GM21737 (cell line): ENCODE measurements around the gene CBLN3.

Experiments used
- ATAC-seq: cut with Tn5 transposase; IDR thresholded peaks from one replicate; pipeline ENCODE4 v1.9.1; 2021; ENCODE audit warnings: mild to moderate bottlenecking, moderate library complexity; ENCODE audit not compliant: unreplicated experiment

CBLN3 gene

GRCh38 chr14:24426912-24427536, 2.4 kb downstream of the CBLN3 start:
- no peak for ATAC-seq

GRCh38 chr14:24426150-24426911, 3.1 kb downstream of the CBLN3 start:
- no peak for ATAC-seq

- ATAC-seq, result no peak
These were observed 3.8 kb downstream of the CBLN3 start for GRCh38 chr14:24425704-24426103.

DNA sequence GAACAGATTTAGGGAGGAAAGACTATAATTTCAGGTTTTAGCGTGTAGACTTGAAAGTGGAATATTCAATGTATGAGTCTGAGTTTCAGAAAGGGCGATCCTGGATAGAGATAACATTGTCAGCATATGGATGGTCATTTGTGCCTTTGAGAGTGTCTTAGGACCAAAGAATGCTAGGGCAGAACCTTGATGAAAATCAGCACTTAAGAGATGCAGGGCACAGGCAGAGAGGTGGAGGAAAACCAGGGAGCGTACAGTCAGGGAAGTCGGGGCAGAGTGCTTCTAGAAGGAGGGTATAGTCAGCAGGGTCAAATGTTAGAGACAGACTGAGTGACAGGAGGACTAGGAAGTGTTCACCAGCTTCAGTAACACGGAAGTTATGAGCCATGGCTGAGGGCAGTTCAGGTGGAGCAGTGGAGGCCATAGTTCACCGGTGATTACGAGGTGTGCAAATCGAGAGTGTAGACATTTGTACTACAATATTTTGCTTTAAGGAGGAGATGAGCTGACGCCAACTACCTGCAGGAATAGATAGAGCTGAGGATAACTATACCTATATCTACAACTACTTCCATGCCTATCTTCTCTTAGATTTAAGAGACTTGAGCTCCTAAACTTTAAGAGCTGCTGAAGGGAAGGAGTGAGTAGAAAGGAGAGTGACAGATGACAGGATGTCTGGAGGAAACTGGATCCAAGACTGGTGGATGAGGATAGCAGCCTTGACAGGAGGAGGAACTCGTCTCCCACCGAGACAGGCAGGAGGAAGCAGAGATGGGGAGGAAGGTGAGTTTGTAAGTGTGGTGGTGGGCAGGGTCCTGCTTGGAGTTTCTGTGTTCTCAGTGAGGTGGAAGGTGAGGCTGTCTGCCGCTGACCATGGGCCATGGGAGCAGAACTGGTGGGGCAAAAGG, 6.5 kb downstream of the CBLN3 start:
- ATAC-seq, result no peak

- ATAC-seq, result no peak
These were observed 7.2 kb downstream of the CBLN3 start for GRCh38 chr14:24422261-24422660.

DNA sequence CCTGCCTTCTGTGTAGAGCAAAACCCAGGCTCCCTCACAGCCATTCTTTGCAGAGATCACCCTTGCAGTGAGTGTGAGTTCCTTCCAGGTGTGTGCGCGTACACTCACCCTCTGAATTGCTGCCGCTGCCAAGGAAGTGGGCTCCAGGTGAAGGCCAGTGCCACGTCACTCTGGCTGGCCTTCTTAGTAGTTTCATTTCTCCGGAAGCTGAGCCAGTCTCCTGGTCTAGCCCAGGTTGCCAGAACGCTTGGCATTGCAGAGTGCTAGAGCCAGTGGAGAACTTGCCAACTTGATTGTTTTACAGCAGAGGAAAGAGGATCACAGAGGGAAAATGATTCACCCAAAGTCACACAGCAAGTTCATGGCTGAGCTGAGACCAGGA, 11.0 kb downstream of the CBLN3 start:
- ATAC-seq, result no peak

- no peak for ATAC-seq
These were observed 11.5 kb downstream of the CBLN3 start for GRCh38 chr14:24417832-24418491.

DNA sequence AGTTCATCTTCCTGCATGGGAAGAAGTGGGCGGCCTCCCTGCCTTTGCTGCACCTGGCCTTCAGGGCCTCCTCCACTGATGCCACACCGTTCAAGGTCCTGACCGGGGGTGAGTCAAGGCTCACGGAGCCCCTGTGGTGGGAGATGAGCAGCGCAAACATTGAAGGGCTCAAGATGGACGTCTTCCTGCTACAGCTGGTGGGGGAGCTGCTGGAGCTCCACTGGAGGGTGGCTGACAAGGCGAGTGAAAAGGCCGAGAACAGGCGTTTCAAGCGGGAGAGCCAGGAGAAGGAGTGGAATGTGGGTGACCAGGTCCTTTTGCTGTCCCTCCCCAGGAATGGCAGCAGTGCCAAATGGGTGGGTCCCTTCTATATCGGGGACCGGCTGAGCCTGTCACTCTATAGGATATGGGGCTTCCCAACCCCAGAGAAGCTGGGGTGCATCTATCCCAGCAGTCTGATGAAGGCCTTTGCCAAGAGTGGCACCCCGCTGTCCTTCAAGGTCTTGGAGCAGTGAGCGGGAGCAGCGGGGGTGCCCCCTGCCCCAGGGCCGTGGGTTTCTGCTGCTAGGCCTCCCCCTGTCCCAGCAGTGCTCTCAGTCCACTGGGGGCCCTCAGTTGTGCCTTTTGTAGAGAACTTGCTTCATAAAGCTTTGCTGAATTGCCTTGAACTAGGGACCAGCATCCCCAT, 12.4 kb downstream of the CBLN3 start:
- ATAC-seq, result no peak

DNA sequence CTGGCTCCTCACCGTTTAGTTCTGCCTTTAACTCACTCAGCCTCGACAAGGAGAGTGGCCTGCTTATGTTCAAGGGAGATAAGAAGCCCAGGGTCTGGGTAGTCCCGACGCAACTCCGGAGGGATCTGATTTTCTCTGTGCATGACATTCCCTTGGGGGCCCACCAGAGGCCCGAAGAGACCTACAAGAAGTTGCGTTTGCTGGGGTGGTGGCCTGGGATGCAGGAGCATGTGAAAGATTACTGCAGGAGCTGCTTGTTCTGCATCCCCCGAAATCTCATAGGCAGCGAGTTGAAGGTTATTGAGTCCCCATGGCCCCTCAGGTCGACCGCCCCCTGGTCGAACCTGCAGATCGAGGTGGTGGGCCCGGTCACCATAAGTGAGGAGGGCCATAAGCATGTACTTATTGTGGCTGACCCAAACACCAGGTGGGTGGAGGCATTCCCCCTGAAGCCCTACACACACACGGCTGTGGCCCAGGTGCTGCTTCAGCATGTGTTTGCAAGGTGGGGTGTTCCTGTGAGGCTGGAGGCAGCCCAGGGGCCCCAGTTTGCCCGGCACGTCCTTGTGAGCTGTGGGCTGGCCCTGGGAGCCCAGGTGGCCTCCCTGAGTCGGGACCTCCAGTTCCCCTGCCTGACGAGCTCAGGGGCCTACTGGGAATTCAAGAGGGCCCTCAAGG, 13.1 kb downstream of the CBLN3 start:
- no peak for ATAC-seq

- no peak for ATAC-seq
These were observed 13.8 kb downstream of the CBLN3 start for GRCh38 chr14:24415421-24416253.

- no peak for ATAC-seq
These were observed 14.6 kb downstream of the CBLN3 start for GRCh38 chr14:24414732-24415420.

DNA sequence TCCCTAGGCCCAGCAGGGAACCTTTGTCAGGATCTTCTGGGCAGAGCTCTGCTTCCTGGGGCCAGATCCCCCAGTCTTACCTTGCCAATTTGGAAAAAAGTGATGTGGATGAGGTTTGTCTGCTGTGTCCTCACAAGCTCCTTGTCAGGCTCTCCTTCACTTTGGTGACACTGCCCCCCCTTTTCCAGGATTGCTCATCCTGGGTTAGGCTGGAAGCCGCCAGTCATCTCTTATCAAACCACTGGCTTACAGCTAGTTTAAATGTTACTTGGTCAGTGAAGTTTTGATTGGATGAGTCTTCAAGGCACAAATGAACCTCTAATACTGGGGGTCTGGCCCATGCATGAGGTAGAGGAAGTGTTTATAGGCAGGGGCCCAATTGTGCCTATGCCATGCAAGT, 15.4 kb downstream of the CBLN3 start:
- ATAC-seq, result no peak

- ATAC-seq, result no peak
These were observed 17.8 kb downstream of the CBLN3 start for GRCh38 chr14:24411443-24412389.

- no peak for ATAC-seq
These were observed 19.5 kb downstream of the CBLN3 start for GRCh38 chr14:24409956-24410355.

DNA sequence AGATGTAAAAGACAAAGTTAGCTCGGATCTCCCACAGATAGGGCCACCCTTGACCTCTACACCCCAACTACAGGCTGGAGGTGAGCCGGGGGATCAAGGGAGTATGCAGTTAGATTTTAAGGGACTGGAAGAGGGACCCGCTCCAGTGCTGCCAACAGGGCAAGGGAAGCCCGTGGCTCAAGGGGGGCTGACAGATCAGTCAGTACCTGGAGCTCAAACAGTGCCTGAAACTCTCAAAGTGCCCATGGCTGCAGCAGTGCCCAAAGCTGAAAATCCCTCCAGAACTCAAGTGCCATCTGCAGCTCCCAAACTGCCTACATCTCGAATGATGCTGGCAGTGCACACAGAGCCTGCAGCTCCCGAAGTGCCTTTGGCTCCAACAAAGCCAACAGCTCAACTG, 20.3 kb downstream of the CBLN3 start:
- no peak for ATAC-seq

DNA sequence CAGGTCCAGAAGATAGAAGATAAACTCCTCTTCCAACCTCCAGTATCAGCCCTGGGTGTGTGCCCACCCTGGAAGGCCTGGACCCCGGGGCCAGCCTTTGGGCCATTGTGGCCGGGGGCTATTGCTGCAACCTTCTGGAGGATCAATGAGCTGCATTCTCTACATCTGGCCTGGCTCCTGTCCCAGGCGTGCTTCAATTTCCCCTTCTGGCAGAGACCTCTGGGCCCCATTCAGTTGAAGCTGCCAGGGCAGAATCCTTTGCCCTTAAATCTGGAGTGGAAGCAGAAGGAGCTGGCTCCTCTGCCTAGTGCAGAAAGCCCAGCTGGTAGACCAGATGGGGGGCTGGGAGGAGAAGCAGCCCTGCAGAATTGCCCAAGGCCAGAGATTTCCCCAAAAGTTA, 20.7 kb downstream of the CBLN3 start:
- no peak for ATAC-seq

DNA sequence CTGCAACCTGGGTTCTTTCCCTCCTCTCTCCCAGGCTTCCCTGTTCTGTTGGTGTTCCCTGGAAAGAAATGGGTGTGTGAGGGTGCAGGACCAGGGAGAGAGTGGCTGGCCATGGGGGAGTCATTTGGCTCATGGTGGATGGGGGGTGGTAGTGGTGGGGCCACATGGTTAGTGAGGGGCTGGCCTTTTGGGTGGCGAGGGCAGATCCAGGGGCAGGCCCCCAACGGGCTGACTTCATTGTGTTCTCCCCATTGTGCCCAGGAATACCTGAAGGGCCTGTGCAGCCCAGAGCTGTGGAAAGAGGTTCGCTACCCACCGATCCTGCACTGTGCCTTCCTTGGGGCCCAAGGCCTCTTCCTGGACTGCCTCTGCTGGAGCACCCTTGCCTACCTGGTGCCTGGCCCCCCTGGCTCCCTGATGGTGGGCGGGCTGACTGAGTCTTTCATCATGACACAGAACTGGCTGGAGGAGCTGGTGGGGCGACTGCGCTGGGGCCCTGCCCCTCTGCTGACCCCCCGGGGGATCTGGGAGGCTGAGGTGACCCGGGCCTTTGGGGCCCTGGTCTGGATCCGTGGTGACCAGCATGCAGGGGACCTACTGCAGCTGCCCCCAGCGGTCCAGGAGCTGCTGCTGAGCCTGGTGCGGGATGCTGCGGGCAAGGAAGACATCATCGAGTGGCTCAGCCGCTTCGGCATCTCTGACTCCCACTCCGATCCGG, 21.7 kb downstream of the CBLN3 start:
- ATAC-seq, result no peak
